Parathyroid adenoma (tissue), 2 donors: ENCODE results near the gene EYA3.

Experiments
- H2AFZ ChIP-seq: fragments of 300-600 bp; sonication (generic); one replicate; pipeline ENCODE4 v1.7.0; 2017; ENCODE audit warnings: antibody characterized with exemption, mild to moderate bottlenecking
- H3K27ac ChIP-seq: fragments of 300-600 bp; sonication (generic); one replicate; pipeline ENCODE4 v1.7.0; 2017
- H3K27me3 ChIP-seq: fragments of 300-600 bp; sonication (generic); one replicate; pipeline ENCODE4 v1.7.0; 2017; ENCODE audit warnings: low read length; ENCODE audit not compliant: control insufficient read depth, insufficient read depth
- H3K36me3 ChIP-seq: fragments of 300-600 bp; sonication (generic); one replicate; pipeline ENCODE4 v1.7.0; 2017; ENCODE audit warnings: low read length; ENCODE audit not compliant: control insufficient read depth, insufficient read depth
- H3K4me1 ChIP-seq: fragments of 300-600 bp; sonication (generic); one replicate; pipeline ENCODE4 v1.7.0; 2017; ENCODE audit warnings: control low read depth
- H3K4me2 ChIP-seq: fragments of 300-600 bp; sonication (generic); one replicate; pipeline ENCODE4 v1.7.0; 2017; ENCODE audit warnings: low read length
- H3K4me3 ChIP-seq: fragments of 300-600 bp; sonication (generic); one replicate; pipeline ENCODE4 v1.7.0; 2017; ENCODE audit warnings: low read depth, low read length
- H3K79me2 ChIP-seq: fragments of 300-600 bp; sonication (generic); one replicate; pipeline ENCODE4 v1.7.0; 2017; ENCODE audit warnings: control low read depth
- H3K9ac ChIP-seq: fragments of 300-600 bp; sonication (generic); one replicate; pipeline ENCODE4 v1.7.0; 2017; ENCODE audit warnings: mild to moderate bottlenecking
- H3K9me3 ChIP-seq: fragments of 300-600 bp; sonication (generic); one replicate; pipeline ENCODE4 v1.7.0; 2017; ENCODE audit warnings: low read length; ENCODE audit not compliant: control insufficient read depth
- CTCF ChIP-seq: fragments of 300-600 bp; sonication (generic); IDR thresholded peaks from one replicate; pipeline ENCODE4 v1.7.0; 2017; ENCODE audit warnings: antibody characterized with exemption, mild to moderate bottlenecking
- donor health status: primary hyperparathyroidism.

The EYA3 gene

GRCh38 chr1:28122183-28122582 is 33.8 kb upstream of the EYA3 start:
- Histone ChIP-seq H3K36me3 (no peaks in the 10 kb centered on the region), H3K27ac (no peak overlapping the region), H3K4me1 (no peaks in the 10 kb centered on the region), H3K9ac (no peak overlapping the region), H3K4me3 (no peak overlapping the region), H3K27me3 (no peaks in the 10 kb centered on the region), H3K4me2 (no peak overlapping the region), H3K9me3 (no peaks in the 10 kb centered on the region), H2AFZ (no peak overlapping the region), H3K79me2 (no peaks in the 10 kb centered on the region)
- TF ChIP-seq CTCF: no peak

DNA sequence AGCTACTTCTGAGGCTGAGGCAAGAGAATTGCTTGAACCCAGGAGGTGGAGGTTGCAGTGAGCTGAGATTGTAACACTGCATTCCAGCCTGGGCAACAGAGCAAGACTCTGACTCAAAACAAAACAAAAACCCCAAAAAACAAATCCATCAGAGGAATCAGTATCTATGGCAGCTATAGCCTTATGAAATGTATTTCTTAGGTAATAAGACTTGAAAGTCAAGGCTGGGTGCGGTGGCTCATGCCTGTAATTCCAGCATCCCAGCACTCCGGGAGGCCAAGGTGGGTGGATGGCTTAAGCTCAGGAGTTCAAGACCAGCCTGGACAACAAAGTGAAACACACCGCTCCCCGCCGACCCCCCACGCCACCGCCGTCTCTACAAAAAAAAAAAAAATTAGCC is 31.1 kb upstream of the EYA3 start:
- no peak overlapping the region for H2AFZ ChIP-seq
- H3K27me3 ChIP-seq: no peaks in the 10 kb centered on the region
- H3K27ac ChIP-seq: no peak overlapping the region
- no peaks in the 10 kb centered on the region for H3K4me1 ChIP-seq
- H3K4me3 ChIP-seq: no peak overlapping the region
- no peak overlapping the region for H3K9ac ChIP-seq
- no peaks in the 10 kb centered on the region for H3K9me3 ChIP-seq
- no peaks in the 10 kb centered on the region for H3K36me3 ChIP-seq
- TF ChIP-seq CTCF: no peak
- H3K4me2 ChIP-seq: no peak overlapping the region
- no peaks in the 10 kb centered on the region for H3K79me2 ChIP-seq

GRCh38 chr1:28118640-28119307 is 30.4 kb upstream of the EYA3 start:
- Histone ChIP-seq H3K9ac (no peak overlapping the region), H3K4me1 (no peaks in the 10 kb centered on the region)

GRCh38 chr1:28115267-28115666 is 26.9 kb upstream of the EYA3 start:
- Histone ChIP-seq H3K27ac (no peak overlapping the region), H2AFZ (no peak overlapping the region), H3K4me1 (no peaks in the 10 kb centered on the region), H3K36me3 (no peaks in the 10 kb centered on the region), H3K9me3 (no peaks in the 10 kb centered on the region), H3K27me3 (no peaks in the 10 kb centered on the region), H3K4me2 (no peak overlapping the region), H3K4me3 (no peak overlapping the region), H3K79me2 (no peaks in the 10 kb centered on the region), H3K9ac (no peak overlapping the region)
- TF ChIP-seq CTCF: no peak

More at GRCh38 chr1:28118640-28119307, 30.4 kb upstream of the EYA3 start:
- no peaks in the 10 kb centered on the region for H3K79me2 ChIP-seq
- no peaks in the 10 kb centered on the region for H3K27me3 ChIP-seq
- no peak overlapping the region for H3K27ac ChIP-seq
- H3K9me3 ChIP-seq: no peaks in the 10 kb centered on the region
- no peak for TF ChIP-seq CTCF
- H3K4me3 ChIP-seq: no peak overlapping the region
- H3K4me2 ChIP-seq: no peak overlapping the region
- H3K36me3 ChIP-seq: no peaks in the 10 kb centered on the region
- H2AFZ ChIP-seq: no peak overlapping the region

DNA sequence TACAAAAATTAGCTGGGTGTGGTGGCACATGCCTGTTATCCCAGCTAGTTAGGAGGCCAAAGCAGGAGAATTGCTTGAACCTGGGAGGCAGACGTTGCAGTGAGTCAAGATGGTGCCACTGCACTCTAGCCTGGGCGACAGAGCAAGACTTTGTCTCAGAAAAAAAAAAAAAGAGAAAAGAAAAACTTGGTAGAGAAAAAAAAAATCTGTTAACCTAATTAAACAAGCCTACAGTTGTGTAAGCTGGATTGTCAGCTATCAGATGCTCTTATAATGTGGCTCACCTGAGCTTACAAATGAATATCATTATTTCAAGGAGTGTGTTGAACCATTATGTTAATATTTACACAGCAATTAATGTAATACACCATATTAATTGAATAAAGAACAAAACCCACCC is 26.4 kb upstream of the EYA3 start:
- Histone ChIP-seq H3K27me3 (no peaks in the 10 kb centered on the region), H2AFZ (no peak overlapping the region), H3K4me1 (no peaks in the 10 kb centered on the region), H3K4me2 (no peak overlapping the region), H3K36me3 (no peaks in the 10 kb centered on the region), H3K4me3 (no peak overlapping the region), H3K9ac (no peak overlapping the region), H3K79me2 (no peaks in the 10 kb centered on the region), H3K27ac (no peak overlapping the region), H3K9me3 (no peaks in the 10 kb centered on the region)
- no peak for TF ChIP-seq CTCF
